HG03280 (cell line): ENCODE results near the gene SCCPDH.
A peak's percentile ranks its signal among the peaks of the same experiment; 100 is the strongest.
"Not testable (repeated sequence)": the region's sequence is repeated elsewhere in the genome, so short reads cannot be mapped to it uniquely, and the experiment has no call there.

Source experiments
- ATAC-seq: cut with Tn5 transposase; IDR thresholded peaks from one replicate; pipeline ENCODE4 v1.9.1; 2021; ENCODE audit warnings: mild to moderate bottlenecking, moderate library complexity; ENCODE audit not compliant: unreplicated experiment

SCCPDH gene

GRCh38 chr1:246724016-246724730, at the start of gene SCCPDH:
Gene SCCPDH (plus strand): TSS chr1:246724409. CDS start chr1:246724423, 14 bp downstream.
- ATAC-seq = peak; percentile 95

GRCh38 chr1:246677842-246678241, 46.4 kb upstream of the SCCPDH start:
- ATAC-seq = no peak

DNA sequence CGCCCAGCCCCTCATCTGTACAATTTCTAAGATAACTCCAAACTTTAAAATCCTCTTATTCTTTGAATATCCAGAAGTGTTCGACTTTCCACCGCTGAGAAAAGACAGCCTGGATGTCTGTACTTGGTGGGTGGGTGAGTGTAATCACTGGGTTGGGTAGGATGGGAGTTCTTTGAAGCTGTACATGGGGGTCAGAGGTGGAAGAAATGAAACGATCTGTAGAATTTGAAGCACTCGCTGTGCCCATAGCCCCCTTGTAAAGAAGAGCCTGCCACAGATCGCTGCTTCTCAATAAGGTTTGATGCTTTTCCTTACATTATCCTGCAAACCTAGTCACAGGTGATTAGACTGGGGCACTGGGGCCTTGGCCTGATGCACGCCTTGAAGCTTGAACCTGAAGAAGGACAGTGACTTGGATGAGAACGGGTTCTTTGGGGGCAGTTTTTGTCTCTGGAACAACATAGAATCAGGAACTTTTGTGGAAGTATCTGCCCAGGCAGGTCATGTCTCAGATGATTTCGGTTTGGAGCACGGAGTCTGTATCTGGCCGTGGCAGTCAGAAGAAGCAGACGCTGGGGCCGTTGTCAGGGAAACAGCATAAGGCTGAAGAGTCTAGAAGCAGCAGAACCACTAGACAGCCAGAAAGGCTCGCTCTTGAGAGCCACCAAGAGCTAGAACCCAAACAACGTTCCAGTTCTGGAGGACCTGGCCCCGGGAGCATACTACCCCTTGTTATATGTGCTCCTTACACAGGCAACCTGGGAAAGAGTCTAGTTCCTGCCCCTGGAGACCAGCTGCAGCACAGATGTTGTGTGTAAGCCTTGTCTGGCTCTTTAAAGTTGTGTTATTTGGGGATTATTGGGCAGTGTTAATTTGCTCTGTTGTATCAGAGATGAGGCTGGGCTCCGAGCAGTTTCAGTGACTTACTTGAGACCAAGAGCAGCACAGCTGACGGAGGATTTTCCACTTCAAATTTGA, 45.1 kb upstream of the SCCPDH start:
- ATAC-seq = no peak

DNA sequence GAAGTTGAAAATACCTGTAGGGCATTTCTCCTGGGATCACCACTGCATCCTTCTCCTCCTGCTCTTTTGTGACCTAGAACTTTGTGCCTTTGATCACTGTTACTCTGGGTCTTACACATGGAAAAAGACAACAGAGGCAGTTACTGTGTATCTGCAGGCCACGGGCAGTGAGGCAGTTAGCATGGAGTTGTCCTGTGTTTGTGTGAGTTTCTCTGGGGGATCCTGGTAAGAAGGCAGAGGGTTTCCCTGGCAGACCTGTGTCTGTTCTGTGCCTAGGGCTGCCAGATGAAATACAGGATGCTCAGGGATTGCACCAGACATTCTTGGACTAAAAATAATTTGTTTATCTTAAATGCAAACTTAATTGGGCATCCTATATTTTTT, 44.4 kb upstream of the SCCPDH start:
- ATAC-seq = no peak

DNA sequence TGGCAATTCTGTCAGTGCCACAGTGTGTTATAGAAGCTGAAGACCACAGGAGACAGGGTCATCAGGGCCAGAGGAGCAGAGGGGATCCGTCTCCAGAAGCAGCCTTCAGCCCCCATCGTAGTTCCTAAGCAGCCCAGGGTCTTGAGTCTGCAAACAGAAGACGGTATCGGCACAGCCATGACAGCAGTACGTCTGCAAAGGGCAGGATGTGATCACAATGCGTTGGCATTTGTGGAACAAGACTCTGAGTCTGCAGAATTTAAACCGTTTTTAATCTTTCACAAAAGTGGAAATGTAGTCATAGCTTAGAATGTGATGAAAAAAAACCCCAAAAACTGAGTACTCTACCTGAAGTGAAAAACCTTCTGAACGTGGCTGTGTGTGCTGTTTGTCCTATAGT, 44.0 kb upstream of the SCCPDH start:
- no peak for ATAC-seq

DNA sequence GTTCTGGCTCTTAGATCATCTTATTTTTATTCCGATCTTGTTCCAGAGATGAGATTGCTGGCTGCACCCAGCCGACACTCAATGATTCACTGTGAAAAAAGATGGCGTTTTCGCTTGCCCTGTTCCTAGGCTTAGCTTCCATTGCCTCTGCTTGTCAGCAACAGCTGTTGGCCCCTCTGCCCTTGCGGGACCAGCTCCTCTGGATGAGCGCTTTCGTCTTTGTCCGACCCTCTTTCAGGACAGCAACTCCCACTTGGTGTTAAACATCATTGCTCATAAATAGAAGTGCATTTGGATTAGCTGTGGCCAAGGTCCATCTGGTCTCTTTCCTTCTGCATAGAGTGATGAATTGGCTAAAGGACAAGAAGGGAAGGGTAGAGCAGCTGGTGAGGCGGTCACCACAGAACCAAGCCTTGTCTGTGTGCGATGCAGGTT, 43.5 kb upstream of the SCCPDH start:
- no peak for ATAC-seq

DNA sequence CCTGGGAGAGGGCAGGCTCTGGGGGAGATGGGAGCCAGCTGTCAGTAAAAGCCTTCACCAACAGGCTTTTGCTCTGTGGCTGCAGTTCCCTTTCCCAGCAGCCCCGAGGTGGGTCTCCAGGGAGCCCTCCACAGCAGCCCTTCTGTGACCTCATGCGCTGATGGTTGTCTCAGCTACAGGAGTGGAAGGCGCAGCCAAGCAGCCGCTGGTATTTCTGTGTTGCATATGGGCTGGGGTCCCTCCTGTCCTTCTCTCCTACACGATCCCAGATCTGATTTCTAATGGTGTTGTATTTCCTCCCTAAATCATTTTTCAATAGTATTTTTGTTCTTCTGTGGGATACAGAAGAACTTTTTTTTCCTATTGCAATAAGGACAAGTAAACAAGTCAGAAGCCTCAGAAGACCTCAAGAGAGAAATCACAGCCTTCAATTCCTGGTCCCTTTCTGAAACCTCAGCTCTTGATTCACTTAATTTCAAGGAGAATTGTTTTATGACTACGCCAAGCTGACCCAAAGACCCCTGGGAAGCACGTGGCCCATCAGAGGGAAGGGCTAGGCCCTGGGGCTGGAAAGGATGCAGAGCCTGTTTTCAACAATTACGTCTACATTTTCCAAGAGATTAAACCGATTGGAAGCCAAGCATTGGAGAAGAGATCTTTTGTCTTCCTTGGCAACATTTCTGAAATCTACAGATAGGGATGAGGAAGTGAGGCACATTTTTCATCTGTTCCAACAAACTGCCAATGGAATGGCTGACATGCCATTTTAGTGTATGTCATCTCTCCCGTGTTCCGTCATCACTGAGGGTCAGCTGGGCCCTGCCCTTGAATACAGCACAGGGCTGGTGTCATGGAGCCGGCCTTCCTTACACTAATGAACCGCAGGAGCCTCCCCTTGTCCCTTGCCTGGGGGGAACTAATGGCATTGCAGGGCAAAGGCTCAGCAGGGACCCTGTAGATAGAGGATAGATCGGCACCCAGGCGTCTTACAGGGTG, 42.0 kb upstream of the SCCPDH start:
- no peak for ATAC-seq

- no peak for ATAC-seq
These were observed 40.7 kb upstream of the SCCPDH start for GRCh38 chr1:246683521-246683920.

DNA sequence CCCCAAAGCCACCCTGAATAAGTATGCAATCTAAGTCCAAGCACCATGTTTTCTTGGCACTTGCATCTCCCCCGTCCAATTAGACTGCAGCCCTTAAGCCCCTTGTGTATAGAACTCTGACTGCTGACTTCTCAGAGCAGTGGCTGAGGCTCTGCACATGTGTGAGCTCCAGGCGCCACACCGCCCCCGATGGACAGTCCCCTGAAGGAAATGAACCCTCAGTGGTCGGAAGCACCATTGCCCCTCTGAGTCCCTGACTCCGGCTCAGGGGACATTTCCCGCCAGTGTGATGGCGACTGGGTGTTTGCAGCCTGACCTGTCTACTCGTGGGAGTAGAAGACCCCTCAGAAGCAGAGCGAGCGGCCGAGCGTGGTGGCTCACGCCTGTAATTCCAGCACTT, 37.2 kb upstream of the SCCPDH start:
- no peak for ATAC-seq

GRCh38 chr1:246689409-246690008, 34.7 kb upstream of the SCCPDH start:
- peak; percentile 96 for ATAC-seq

- ATAC-seq = no peak
These were observed 34.1 kb upstream of the SCCPDH start for GRCh38 chr1:246690100-246690499.

DNA sequence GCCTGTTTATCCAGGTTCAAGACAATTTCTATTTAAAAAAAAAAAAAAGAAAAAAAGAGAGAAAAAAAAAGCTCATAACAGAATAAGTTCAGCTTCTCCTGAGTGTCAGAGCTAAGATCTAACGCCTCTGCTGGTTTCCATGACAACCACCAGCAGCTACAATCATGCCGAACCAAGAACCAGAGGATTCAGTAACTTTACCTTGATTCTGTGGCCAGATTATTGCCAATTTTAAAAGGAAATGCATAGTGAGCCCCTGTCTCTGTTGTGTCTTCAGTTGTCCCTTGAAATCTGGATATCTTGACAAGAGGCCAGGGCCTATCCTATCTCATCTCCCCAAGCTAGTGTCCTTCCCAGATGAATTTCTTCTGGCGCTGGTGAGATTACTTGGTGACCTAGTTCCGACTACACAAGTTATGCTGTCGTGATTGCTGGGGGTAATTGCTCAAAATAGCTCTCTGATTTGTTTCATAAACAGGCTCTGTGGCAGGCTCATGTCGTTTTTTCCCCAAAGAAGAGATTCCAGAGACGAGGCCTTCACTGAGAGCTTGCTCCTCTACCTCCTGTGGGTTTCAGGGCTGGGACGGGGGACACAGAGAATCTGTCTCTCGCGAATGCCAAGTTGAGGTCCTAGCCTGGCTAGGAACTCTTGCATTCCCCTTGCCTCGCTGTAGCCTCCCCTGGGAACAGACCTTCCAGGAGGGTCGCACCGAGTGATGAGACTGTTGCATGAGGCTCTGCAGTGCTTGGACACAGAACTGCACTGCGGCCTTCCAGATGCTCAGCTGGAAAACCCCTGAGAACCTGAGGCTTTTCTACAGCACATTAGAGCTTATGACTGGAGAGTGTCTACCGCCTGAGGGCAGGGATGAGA, 32.4 kb upstream of the SCCPDH start:
- ATAC-seq = no peak

GRCh38 chr1:246694213-246694895, 29.9 kb upstream of the SCCPDH start:
- ATAC-seq = not testable (repeated sequence)

DNA sequence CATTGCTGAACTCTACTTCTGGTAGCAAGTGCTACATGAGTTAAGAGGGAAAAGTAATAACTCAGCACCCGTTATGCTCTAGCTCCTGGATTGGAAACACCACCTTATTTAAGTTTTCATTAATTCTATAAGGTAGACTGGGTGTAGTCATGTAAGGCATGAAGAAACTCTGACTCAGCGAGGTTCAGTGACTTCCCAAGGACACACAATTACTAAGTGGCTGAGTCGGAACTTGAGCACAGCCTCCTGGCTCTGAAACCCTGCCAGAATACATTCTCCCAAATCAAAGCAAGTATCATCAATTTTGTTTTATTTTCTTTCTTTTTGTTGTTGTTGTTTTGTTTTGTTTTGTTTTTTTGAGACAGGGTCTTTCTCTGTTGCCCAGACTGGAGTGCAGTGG, 29.1 kb upstream of the SCCPDH start:
- no peak for ATAC-seq

DNA sequence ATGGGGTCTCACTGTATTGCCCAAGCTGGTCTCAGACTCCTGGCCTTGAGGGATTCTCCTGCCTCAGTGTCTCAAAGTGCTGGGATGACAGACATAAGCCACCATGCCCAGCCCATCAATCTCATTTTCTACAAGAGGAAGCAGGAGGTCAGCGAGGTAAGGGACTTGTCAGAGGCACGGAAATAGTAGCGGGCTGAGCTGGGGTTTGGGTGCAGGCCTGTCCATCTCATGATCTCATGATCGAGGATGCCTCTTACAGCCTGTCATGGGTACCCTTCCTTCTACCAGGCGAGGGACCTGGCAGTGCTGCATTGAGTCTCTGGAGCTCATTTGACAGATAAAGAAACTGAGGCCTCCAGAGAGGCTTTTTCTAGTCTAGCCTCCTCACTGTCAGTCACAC, 28.5 kb upstream of the SCCPDH start:
- ATAC-seq = no peak

- no peak for ATAC-seq
These were observed 25.6 kb upstream of the SCCPDH start for GRCh38 chr1:246698466-246699094.

DNA sequence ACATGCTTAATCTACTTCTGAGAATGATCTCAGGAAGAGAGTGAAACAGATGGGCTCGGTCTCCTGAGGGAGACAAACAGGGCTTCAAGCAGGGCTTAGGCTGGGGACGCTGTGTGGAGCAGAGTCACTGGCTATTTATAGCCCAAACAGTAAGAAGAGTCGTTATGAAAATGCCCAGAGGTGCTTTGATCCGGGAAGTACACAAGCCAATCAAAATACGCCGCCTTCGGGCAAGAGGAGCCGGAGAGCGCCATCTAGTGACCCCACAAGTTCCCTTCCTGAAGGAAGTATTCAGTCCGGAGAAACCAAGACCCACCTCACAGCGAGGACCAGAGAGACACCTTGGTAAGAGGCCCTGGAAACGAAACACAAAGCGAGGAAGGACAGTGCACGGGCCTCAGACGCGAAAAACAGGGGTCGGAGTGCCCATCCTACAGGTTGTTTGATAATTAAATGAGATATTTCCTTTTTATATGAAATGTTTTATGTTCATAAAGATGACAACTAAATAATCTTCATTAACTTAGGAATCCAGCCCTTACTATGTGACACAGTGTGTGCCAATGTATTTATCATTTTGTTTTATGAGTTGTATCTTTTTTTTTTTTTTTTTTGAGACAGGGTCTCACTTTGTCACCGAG, 25.0 kb upstream of the SCCPDH start:
- ATAC-seq = peak; percentile 96

GRCh38 chr1:246703581-246703980, 20.6 kb upstream of the SCCPDH start:
- no peak for ATAC-seq
